K562 (cell line): ENCODE measurements around the gene HARS1. TPM values are rescaled to one million over a fixed set of nuclear protein-coding genes. Genes with fewer than 3 reads are reported as not detected.

Experiments used
- BRCA1 ChIP-seq, 2 experiments: fragments of 450-650 bp in 1 of 2; sonication (generic) in 1 of 2; formaldehyde crosslinking in 1 of 2; IDR thresholded peaks; 2 replicates each; pipeline versions ENCODE4 v1.5.0 to v1.6.1; 2017 to 2020; ENCODE audit warnings: mild to moderate bottlenecking in 1 of 2, missing genetic modification reagents in 1 of 2
- CEBPG ChIP-seq, 3 experiments: fragments of 200-800 bp in 1 of 3; sonication (Bioruptor generic) in 1 of 3; sonication (generic) in 1 of 3; formaldehyde crosslinking in 1 of 3; IDR thresholded peaks in 2 of 3; conservative IDR thresholded peaks in 1 of 3; 2 replicates each; pipeline versions ENCODE4 v1.6.1 to v1.8.0; 2016 to 2022; ENCODE audit warnings: missing compliant biosample characterization in 2 of 3, missing genetic modification characterization in 2 of 3, mild to moderate bottlenecking in 1 of 3, missing genetic modification reagents in 1 of 3
- FOXK1 ChIP-seq: sonication (generic); formaldehyde crosslinking; IDR thresholded peaks from 2 replicates; pipeline ENCODE4 v1.8.0; 2022; ENCODE audit warnings: missing genetic modification reagents, mild to moderate bottlenecking, borderline replicate concordance
- HDGF ChIP-seq: fragments of 450-650 bp; IDR thresholded peaks from 2 replicates; pipeline ENCODE4 v1.6.1; 2016
- MYC ChIP-seq, 2 experiments: fragments of 250-450 bp in 1 of 2; sonication (Bioruptor Pico) in 1 of 2; IDR thresholded peaks; 2 replicates each; pipeline versions ENCODE4 v1.5.1 to v1.6.1; 2012 to 2021; ENCODE audit warnings: low read depth in 2 of 2, borderline replicate concordance in 1 of 2, improper control_type of control experiment in 1 of 2, low read length in 1 of 2, mild to moderate bottlenecking in 1 of 2, moderate library complexity in 1 of 2
- SLC30A9 ChIP-seq: fragments of 250-450 bp; sonication (Bioruptor Pico); IDR thresholded peaks from 2 replicates; pipeline ENCODE4 v1.8.0; 2022; ENCODE audit warnings: mild to moderate bottlenecking, moderate library complexity
- SMARCB1 ChIP-seq: IDR thresholded peaks from 2 replicates; pipeline ENCODE4 v1.6.1; 2011; ENCODE audit warnings: improper control_type of control experiment, low read depth; ENCODE audit not compliant: insufficient read length
- SPI1 ChIP-seq: IDR thresholded peaks from 2 replicates; pipeline ENCODE4 v1.6.1; 2011; ENCODE audit warnings: low read depth, low read length, control low read depth, borderline replicate concordance
- ZNF143 ChIP-seq: sonication (generic); formaldehyde crosslinking; IDR thresholded peaks from 2 replicates; pipeline ENCODE4 v1.9.0; 2022; ENCODE audit warnings: mild to moderate bottlenecking, missing genetic modification reagents
- ZNF75A ChIP-seq: fragments of 450-650 bp; formaldehyde crosslinking; IDR thresholded peaks from 2 replicates; pipeline ENCODE4 v1.4.0; 2020; ENCODE audit warnings: mild to moderate bottlenecking
- polyA plus RNA-seq, 8 experiments: library from polyadenylated mRNA; depleted of rRNA in 4 of 8; stranded (reverse) in 5 of 8; unstranded in 3 of 8; fragments of >200 nt; fragmentation: Nextera tagmentation in 2 of 8; fragmentation: Illumina TruSeq in 1 of 8; extraction: Ambion mirVana in 2 of 8; extraction: Trizol in 1 of 8; gene quantifications; 2 replicates each; pipeline versions ENCODE4 v1.2.1 to v1.2.3, GENCODE V29; 2011 to 2014; ENCODE audit warnings: inconsistent platforms in 1 of 8, missing spikeins in 1 of 8
- total RNA-seq, 7 experiments: library from RNA; depleted of rRNA in 6 of 7; stranded (reverse); fragments of >200 nt in 6 of 7; fragmentation: Illumina TruSeq in 2 of 7; extraction: Trizol in 2 of 7; gene quantifications; 2 replicates each; pipeline versions ENCODE4 v1.2.1 to v1.2.3, GENCODE V29; 2011 to 2021; ENCODE audit warnings: low replicate concordance in 1 of 7
- TF ChIP-seq, protein P1 (sequence below), 2 experiments: fragments of 250-450 bp in 1 of 2; fragments of 450-650 bp in 1 of 2; sonication (Bioruptor Pico) in 1 of 2; IDR thresholded peaks; 2 replicates each; pipeline versions ENCODE4 v1.6.1 to v1.8.0; 2016 to 2021; ENCODE audit warnings: mild to moderate bottlenecking in 2 of 2, moderate library complexity in 2 of 2, missing compliant biosample characterization in 1 of 2, missing genetic modification characterization in 1 of 2
- TF ChIP-seq, protein P2 (sequence below), 2 experiments: IDR thresholded peaks; 2 replicates each; pipeline ENCODE4 v1.6.1; 2011; ENCODE audit warnings: borderline replicate concordance in 1 of 2, control low read depth in 1 of 2, low read depth in 1 of 2, low read length in 1 of 2, mild to moderate bottlenecking in 1 of 2, mixed read lengths in 1 of 2, moderate library complexity in 1 of 2; ENCODE audit not compliant: insufficient read depth in 1 of 2, insufficient read length in 1 of 2, poor library complexity in 1 of 2, severe bottlenecking in 1 of 2; ENCODE audit errors: extremely low read depth in 1 of 2
- TF ChIP-seq, protein P3 (sequence below): sonication (generic); formaldehyde crosslinking; IDR thresholded peaks from 2 replicates; pipeline ENCODE4 v1.8.0; 2022; ENCODE audit warnings: missing genetic modification reagents, mild to moderate bottlenecking, borderline replicate concordance
- TF ChIP-seq, protein P4 (sequence below), 2 experiments: fragments of 450-650 bp; IDR thresholded peaks; 2 replicates each; pipeline ENCODE4 v1.6.1; 2018; ENCODE audit warnings: mild to moderate bottlenecking in 2 of 2, low read depth in 1 of 2; ENCODE audit not compliant: partially characterized antibody in 2 of 2
- TF ChIP-seq, protein P5 (sequence below): fragments of 200-800 bp; sonication (Bioruptor generic); IDR thresholded peaks from 2 replicates; pipeline ENCODE4 v1.6.1; 2017; ENCODE audit warnings: missing genetic modification characterization, missing compliant biosample characterization

Gene HARS1
- total and polyA plus RNA-seq, 9 of the 15 experiments (the other 6 are each of a cell fraction or from before 2014, with no cell fraction given): 13.5 to 88.5 (median 75.2) TPM

DNA sequence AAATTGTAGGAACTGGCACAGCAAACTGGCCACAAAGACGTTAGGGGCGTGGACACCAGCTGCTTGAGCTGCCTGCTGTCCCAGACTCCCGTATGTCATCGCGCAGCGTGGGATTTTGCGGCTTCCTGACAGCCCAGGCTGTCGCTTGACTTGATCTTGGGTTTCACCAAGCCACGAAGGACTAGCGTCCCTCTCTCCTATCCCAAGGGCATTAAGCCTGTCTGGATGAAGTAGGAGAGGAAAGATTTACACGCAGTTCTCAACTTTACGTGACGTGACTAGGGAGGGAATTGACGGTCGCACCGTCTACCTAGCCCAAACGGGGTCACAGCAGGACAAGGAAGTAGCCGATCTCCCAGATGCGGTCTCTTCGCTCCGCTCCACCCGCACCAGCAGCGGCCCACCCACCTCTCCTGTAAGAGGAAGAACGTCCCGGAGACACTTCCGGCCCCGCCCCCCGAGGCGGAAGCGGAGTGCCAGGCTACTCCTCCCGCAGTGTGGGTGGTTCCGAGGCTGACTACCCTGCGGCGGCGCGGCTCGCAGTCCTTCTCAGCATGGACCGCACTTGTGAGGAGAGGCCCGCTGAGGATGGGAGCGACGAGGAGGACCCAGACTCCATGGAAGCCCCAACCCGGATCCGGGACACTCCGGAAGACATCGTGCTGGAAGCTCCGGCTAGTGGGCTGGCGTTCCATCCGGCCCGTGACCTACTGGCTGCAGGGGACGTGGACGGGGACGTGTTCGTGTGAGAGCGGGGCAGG, 26.6 kb downstream of the HARS1 start, which contains the start of gene WDR55 (continued):
- TF ChIP-seq MYC (IDR thresholded peaks at IDR 0.05; ENCODE audit: low read depth, low read length) (peak; percentile 49), MYC (CRISPR knock-in tag; IDR thresholded peaks at IDR 0.05; ENCODE audit: borderline replicate concordance, low read depth) (peak; percentile 25; the same call in 1 of the 2 replicates), ZNF75A (CRISPR knock-in tag) (no peak), ZNF143 (CRISPR knock-in tag) (no peak), CEBPG (CRISPR knock-in tag; IDR thresholded peaks at IDR 0.05) (no peak), CEBPG (tag; conservative IDR thresholded peaks at IDR 0.05 in 1 of 2, IDR thresholded peaks at IDR 0.05 in 1 of 2) (no peak), BRCA1 (IDR thresholded peaks at IDR 0.05) (no peak), BRCA1 (CRISPR knock-in tag; IDR thresholded peaks at IDR 0.05) (no peak), SMARCB1 (no peak), SPI1 (no peak), SLC30A9 (CRISPR knock-in tag) (no peak), FOXK1 (CRISPR knock-in tag) (0 out of 2 replicates have a peak, but pooled peaks have one; percentile 24), HDGF (no peak)
- TF ChIP-seq, protein P1, sequence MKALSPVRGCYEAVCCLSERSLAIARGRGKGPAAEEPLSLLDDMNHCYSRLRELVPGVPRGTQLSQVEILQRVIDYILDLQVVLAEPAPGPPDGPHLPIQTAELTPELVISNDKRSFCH (CRISPR knock-in tag; IDR thresholded peaks at IDR 0.05): no peak
- TF ChIP-seq, protein P1 (tag; IDR thresholded peaks at IDR 0.05): peak; percentile 55; the same call in 1 of the 2 replicates
- TF ChIP-seq, protein P2, sequence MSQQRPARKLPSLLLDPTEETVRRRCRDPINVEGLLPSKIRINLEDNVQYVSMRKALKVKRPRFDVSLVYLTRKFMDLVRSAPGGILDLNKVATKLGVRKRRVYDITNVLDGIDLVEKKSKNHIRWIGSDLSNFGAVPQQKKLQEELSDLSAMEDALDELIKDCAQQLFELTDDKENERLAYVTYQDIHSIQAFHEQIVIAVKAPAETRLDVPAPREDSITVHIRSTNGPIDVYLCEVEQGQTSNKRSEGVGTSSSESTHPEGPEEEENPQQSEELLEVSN (IDR thresholded peaks at IDR 0.05; ENCODE audit: borderline replicate concordance in 1 of 2, extremely low read depth in 1 of 2, insufficient read depth in 1 of 2, insufficient read length in 1 of 2, low read depth in 1 of 2, low read length in 1 of 2, poor library complexity in 1 of 2, severe bottlenecking in 1 of 2): peak; percentile 15 to 17
- TF ChIP-seq, protein P3, sequence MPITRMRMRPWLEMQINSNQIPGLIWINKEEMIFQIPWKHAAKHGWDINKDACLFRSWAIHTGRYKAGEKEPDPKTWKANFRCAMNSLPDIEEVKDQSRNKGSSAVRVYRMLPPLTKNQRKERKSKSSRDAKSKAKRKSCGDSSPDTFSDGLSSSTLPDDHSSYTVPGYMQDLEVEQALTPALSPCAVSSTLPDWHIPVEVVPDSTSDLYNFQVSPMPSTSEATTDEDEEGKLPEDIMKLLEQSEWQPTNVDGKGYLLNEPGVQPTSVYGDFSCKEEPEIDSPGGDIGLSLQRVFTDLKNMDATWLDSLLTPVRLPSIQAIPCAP (CRISPR knock-in tag): no peak
- TF ChIP-seq, protein P4, sequence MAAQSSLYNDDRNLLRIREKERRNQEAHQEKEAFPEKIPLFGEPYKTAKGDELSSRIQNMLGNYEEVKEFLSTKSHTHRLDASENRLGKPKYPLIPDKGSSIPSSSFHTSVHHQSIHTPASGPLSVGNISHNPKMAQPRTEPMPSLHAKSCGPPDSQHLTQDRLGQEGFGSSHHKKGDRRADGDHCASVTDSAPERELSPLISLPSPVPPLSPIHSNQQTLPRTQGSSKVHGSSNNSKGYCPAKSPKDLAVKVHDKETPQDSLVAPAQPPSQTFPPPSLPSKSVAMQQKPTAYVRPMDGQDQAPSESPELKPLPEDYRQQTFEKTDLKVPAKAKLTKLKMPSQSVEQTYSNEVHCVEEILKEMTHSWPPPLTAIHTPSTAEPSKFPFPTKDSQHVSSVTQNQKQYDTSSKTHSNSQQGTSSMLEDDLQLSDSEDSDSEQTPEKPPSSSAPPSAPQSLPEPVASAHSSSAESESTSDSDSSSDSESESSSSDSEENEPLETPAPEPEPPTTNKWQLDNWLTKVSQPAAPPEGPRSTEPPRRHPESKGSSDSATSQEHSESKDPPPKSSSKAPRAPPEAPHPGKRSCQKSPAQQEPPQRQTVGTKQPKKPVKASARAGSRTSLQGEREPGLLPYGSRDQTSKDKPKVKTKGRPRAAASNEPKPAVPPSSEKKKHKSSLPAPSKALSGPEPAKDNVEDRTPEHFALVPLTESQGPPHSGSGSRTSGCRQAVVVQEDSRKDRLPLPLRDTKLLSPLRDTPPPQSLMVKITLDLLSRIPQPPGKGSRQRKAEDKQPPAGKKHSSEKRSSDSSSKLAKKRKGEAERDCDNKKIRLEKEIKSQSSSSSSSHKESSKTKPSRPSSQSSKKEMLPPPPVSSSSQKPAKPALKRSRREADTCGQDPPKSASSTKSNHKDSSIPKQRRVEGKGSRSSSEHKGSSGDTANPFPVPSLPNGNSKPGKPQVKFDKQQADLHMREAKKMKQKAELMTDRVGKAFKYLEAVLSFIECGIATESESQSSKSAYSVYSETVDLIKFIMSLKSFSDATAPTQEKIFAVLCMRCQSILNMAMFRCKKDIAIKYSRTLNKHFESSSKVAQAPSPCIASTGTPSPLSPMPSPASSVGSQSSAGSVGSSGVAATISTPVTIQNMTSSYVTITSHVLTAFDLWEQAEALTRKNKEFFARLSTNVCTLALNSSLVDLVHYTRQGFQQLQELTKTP (IDR thresholded peaks at IDR 0.05; ENCODE audit: low read depth in 1 of 2, partially characterized antibody in 2 of 2): peak in 1 of 2 experiments; percentile 66
- TF ChIP-seq, protein P5, sequence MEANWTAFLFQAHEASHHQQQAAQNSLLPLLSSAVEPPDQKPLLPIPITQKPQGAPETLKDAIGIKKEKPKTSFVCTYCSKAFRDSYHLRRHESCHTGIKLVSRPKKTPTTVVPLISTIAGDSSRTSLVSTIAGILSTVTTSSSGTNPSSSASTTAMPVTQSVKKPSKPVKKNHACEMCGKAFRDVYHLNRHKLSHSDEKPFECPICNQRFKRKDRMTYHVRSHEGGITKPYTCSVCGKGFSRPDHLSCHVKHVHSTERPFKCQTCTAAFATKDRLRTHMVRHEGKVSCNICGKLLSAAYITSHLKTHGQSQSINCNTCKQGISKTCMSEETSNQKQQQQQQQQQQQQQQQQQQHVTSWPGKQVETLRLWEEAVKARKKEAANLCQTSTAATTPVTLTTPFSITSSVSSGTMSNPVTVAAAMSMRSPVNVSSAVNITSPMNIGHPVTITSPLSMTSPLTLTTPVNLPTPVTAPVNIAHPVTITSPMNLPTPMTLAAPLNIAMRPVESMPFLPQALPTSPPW (CRISPR knock-in tag): peak; percentile 89
